Activated naive CD8-positive, alpha-beta T cell treated with anti-CD3 and anti-CD28 coated beads for 36 hours (primary cell): Measurements from ENCODE around the gene SLC29A1. TPM values are rescaled to one million over a fixed set of nuclear protein-coding genes. Genes with fewer than 3 reads are reported as not detected.
"Not testable (repeated sequence)": the region's sequence is repeated elsewhere in the genome, so short reads cannot be mapped to it uniquely, and the experiment has no call there.

Source experiments
- DNase-seq: peaks from one replicate; pipeline ENCODE4 v3.0.0; 2021
- H3K27ac Mint-ChIP-seq: one replicate; pipeline ENCODE4 v1.8.0; 2022; ENCODE audit warnings: mild to moderate bottlenecking, moderate library complexity, mixed read lengths
- H3K27me3 Mint-ChIP-seq: one replicate; pipeline ENCODE4 v1.8.0; 2022; ENCODE audit warnings: mild to moderate bottlenecking, mixed read lengths
- H3K36me3 Mint-ChIP-seq: one replicate; pipeline ENCODE4 v1.8.0; 2021; ENCODE audit warnings: mild to moderate bottlenecking, mixed read lengths
- H3K4me1 Mint-ChIP-seq: one replicate; pipeline ENCODE4 v1.8.0; 2021; ENCODE audit warnings: mixed read lengths
- H3K4me3 Mint-ChIP-seq: one replicate; pipeline ENCODE4 v1.8.0; 2022; ENCODE audit warnings: mild to moderate bottlenecking, moderate library complexity, mixed read lengths
- H3K9me3 Mint-ChIP-seq: one replicate; pipeline ENCODE4 v1.8.0; 2022; ENCODE audit warnings: mixed read lengths
- total RNA-seq, 2 experiments: library from RNA; stranded (reverse); gene quantifications; one replicate each; pipeline ENCODE4 v1.2.3, GENCODE V29; 2021

Gene SLC29A1
- total RNA-seq, 2 experiments from 2014 or later: 92.5 to 102 TPM

- Mint-ChIP-seq H3K4me1 (peaks cover 43% of the 10 kb centered on the region), H3K36me3 (peaks cover 34% of the 10 kb centered on the region), H3K27ac (no peak overlapping the region), H3K9me3 (no peaks in the 10 kb centered on the region), H3K27me3 (peaks cover 7% of the 10 kb centered on the region), H3K4me3 (peak overlapping the region; percentile 92)
- no peak for DNase-seq
Observed at GRCh38 chr6:44224965-44225305, 1.5 kb downstream of the SLC29A1 start.

DNA sequence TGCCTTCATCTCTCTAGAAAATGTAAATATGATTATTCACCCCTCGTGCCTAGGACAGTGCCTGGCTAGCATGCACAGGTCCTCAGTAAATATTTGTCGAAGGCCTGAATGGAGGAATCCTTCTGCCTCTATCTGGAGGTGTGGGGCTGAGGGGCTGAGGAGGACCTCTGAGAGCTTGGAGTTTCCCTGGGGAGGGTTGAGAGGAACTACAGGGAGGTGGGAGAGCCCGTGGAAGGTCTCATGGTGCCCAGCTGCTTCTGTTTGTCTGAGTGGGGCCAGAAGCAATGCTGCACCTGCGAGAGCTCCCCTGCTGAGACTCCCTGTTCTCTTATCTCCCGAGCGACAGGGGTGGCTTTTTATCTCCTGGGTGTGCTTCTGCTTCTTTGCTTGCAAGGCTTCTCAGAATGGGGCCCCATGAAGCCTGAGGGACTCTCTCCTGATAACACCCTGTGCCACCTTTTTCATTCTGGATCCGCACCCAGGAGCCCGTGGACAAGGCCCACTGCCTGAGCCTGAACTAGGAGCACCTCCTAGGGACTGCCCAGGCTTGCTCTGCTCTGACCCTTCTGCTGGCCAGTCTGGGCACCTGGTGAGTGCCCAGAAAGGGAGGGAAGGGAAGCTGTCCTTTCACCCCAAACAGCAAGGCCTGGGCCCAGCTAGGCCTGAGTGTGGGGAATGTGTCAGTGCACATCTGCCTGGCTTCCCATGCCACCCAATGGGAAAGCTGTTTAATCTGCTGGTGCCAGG lies 2.4 kb downstream of the SLC29A1 start:
- Mint-ChIP-seq H3K9me3 (no peaks in the 10 kb centered on the region), H3K27ac (no peak overlapping the region), H3K27me3 (peaks cover 7% of the 10 kb centered on the region), H3K4me3 (peak overlapping the region; percentile 92), H3K4me1 (peaks cover 42% of the 10 kb centered on the region), H3K36me3 (peaks cover 38% of the 10 kb centered on the region)
- DNase-seq: no peak

DNA sequence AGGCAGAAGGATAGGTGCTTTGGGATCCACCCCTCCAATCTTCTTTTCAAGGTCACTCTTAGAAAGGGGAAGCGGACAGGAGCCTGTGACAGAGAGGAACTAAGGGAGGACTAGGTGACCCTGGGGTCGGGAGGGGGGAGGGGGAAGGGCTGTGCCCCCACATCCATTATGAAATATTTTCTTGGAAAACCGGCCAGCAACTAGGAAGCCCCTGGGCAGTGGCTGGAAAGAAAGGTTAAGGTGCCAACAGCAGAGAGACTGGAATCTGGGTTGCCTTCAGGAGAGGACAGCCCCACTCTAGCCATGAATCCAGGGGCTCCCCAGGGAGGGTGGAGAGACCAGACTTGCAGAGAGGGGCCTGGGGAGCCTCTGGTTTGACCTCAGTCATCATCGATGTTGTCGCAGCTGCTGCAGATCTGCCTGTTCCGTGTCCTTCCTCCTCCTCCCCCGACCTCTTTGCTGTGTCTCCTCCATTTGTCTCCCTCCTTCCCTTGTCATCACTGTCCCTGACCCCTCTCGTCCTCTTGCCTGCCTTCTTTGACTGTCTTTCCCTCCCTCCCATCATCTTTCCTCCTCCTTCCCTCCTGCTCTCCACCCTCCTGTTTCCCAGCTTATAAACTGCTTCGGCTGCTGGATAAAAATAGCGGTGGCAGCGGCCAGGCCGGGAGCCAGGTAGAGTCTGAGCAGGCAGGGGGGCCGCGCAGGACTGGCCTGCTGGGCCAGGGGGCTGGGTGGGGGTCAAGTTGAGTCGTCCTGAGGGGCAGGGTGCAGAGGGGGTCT lies 3.2 kb downstream of the SLC29A1 start:
- no peak overlapping the region for H3K27ac Mint-ChIP-seq

GRCh38 chr6:44227148-44227793 lies 3.9 kb downstream of the SLC29A1 start:
- H3K36me3 Mint-ChIP-seq: peaks cover 49% of the 10 kb centered on the region
- H3K27me3 Mint-ChIP-seq: peaks cover 7% of the 10 kb centered on the region
- H3K9me3 Mint-ChIP-seq: no peaks in the 10 kb centered on the region
- no peak overlapping the region for H3K4me3 Mint-ChIP-seq
- no peak for DNase-seq
- no peak overlapping the region for H3K27ac Mint-ChIP-seq
- H3K4me1 Mint-ChIP-seq: peaks cover 31% of the 10 kb centered on the region

More for the DNA sequence above, 3.2 kb downstream of the SLC29A1 start:
- Mint-ChIP-seq H3K4me3 (no peak overlapping the region), H3K9me3 (no peaks in the 10 kb centered on the region), H3K27me3 (peaks cover 7% of the 10 kb centered on the region), H3K36me3 (peaks cover 45% of the 10 kb centered on the region), H3K4me1 (peaks cover 37% of the 10 kb centered on the region)
- DNase-seq: no peak

GRCh38 chr6:44228031-44228430 lies 4.6 kb downstream of the SLC29A1 start:
- no peaks in the 10 kb centered on the region for H3K9me3 Mint-ChIP-seq
- peaks cover 26% of the 10 kb centered on the region for H3K4me1 Mint-ChIP-seq
- peaks cover 2% of the 10 kb centered on the region for H3K27me3 Mint-ChIP-seq
- no peak for DNase-seq
- H3K36me3 Mint-ChIP-seq: peaks cover 49% of the 10 kb centered on the region
- H3K4me3 Mint-ChIP-seq: no peak overlapping the region
- H3K27ac Mint-ChIP-seq: no peak overlapping the region

DNA sequence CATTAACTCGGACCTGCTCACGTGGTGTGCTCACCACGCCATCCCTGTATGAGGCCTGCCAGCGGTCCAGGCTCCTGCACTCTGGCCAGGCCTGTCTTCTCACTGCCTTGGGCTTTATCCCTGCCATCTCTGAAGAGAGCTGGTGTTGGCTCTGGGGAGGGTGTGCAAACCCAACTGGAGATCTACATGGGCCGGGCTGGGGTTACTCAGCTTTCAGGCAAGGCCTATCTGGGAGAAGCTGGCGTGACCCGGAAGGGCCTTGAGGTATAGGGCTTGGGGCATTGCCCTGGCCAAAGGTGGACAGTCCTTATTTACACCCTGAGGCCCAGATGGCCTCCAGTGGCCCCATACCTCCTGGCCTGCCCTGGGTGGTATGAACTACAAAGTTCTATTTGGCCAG lies 5.0 kb downstream of the SLC29A1 start:
- no peak overlapping the region for H3K4me3 Mint-ChIP-seq
- no peak overlapping the region for H3K27ac Mint-ChIP-seq
- H3K9me3 Mint-ChIP-seq: no peaks in the 10 kb centered on the region
- peaks cover 50% of the 10 kb centered on the region for H3K36me3 Mint-ChIP-seq
- no peaks in the 10 kb centered on the region for H3K27me3 Mint-ChIP-seq
- no peak for DNase-seq
- H3K4me1 Mint-ChIP-seq: peaks cover 26% of the 10 kb centered on the region

DNA sequence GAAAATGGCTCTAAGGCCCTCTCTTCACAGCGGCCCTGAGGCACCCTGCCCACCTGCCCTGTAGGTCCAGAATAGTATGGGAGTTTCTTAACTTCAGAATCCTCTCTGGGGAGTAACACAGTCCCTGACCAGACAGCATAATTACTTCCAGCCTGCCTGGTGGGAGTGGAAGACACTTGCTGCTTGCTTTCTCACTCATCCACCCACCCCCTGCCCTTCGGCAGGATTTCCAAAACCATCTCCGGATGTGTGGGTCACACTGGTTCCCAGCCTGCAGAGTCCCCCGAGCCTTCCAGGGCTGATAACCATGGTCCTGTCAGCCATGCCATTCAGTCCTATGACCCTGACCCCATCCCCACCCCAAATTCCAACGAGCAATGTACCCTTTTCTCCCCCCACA lies 5.4 kb downstream of the SLC29A1 start:
- Mint-ChIP-seq H3K36me3 (peaks cover 54% of the 10 kb centered on the region), H3K4me1 (peaks cover 27% of the 10 kb centered on the region), H3K27ac (no peak overlapping the region), H3K4me3 (peak overlapping the region; percentile 10), H3K27me3 (no peaks in the 10 kb centered on the region), H3K9me3 (no peaks in the 10 kb centered on the region)
- no peak for DNase-seq

DNA sequence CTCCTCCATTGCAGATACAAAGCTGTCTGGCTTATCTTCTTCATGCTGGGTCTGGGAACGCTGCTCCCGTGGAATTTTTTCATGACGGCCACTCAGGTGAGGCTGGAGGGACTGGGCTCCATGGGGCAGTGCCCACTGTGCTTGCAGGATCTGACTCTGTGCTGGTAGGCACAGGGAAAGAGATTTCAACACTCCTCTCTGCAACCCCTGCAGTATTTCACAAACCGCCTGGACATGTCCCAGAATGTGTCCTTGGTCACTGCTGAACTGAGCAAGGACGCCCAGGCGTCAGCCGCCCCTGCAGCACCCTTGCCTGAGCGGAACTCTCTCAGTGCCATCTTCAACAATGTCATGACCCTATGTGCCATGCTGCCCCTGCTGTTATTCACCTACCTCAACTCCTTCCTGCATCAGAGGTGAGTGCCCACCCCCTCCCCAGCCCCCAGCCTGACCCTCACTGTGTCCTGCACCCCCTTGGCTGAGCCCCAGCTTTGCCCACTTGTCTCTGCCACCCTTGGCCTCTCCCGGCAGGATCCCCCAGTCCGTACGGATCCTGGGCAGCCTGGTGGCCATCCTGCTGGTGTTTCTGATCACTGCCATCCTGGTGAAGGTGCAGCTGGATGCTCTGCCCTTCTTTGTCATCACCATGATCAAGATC lies 6.1 kb downstream of the SLC29A1 start:
- no peaks in the 10 kb centered on the region for H3K27me3 Mint-ChIP-seq
- no peaks in the 10 kb centered on the region for H3K9me3 Mint-ChIP-seq
- no peak overlapping the region for H3K4me3 Mint-ChIP-seq
- no peak overlapping the region for H3K27ac Mint-ChIP-seq
- peaks cover 53% of the 10 kb centered on the region for H3K36me3 Mint-ChIP-seq
- peaks cover 21% of the 10 kb centered on the region for H3K4me1 Mint-ChIP-seq
- DNase-seq: no peak

- Mint-ChIP-seq H3K4me1 (peaks cover 15% of the 10 kb centered on the region), H3K9me3 (no peaks in the 10 kb centered on the region), H3K36me3 (peaks cover 50% of the 10 kb centered on the region), H3K27ac (no peak overlapping the region), H3K4me3 (no peak overlapping the region), H3K27me3 (no peaks in the 10 kb centered on the region)
- DNase-seq: no peak
Observed at GRCh38 chr6:44230034-44230675, 6.8 kb downstream of the SLC29A1 start.

DNA sequence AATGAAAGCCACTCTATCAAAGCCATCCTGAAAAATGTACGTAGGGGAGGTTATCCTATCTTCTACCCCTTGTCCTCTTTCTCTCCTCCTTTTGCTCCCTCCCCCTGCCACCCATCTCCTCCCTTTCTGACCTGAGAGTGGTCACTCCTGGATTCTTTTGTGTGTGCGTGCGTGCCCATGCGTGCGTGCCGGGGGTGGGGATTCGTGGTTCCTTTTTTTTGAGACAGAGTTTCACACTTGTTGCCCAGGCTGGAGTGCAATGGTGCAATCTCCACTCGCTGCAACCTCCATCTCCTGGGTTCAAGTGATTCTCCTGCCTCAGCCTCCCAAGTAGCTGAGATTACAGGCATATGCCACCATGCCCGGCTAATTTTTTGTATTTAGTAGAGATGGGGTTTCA lies 8.0 kb downstream of the SLC29A1 start:
- not testable (repeated sequence) for H3K4me1 Mint-ChIP-seq, H3K27ac Mint-ChIP-seq, DNase-seq, H3K4me3 Mint-ChIP-seq, H3K9me3 Mint-ChIP-seq, H3K27me3 Mint-ChIP-seq
- peaks cover 48% of the 10 kb centered on the region for H3K36me3 Mint-ChIP-seq

GRCh38 chr6:44232676-44233566 lies 9.5 kb downstream of the SLC29A1 start:
- Mint-ChIP-seq H3K4me1 (peaks cover 11% of the 10 kb centered on the region), H3K27me3 (no peaks in the 10 kb centered on the region), H3K4me3 (peak overlapping the region; percentile 5), H3K9me3 (no peaks in the 10 kb centered on the region), H3K36me3 (peaks cover 44% of the 10 kb centered on the region), H3K27ac (no peak overlapping the region)
- DNase-seq: no peak

- H3K36me3 Mint-ChIP-seq: peaks cover 40% of the 10 kb centered on the region
- peaks cover 14% of the 10 kb centered on the region for H3K4me1 Mint-ChIP-seq
- no peaks in the 10 kb centered on the region for H3K27me3 Mint-ChIP-seq
- no peak overlapping the region for H3K4me3 Mint-ChIP-seq
- no peak overlapping the region for H3K27ac Mint-ChIP-seq
- no peak for DNase-seq
- H3K9me3 Mint-ChIP-seq: no peaks in the 10 kb centered on the region
Observed at GRCh38 chr6:44233567-44234100, 10.2 kb downstream of the SLC29A1 start.

DNA sequence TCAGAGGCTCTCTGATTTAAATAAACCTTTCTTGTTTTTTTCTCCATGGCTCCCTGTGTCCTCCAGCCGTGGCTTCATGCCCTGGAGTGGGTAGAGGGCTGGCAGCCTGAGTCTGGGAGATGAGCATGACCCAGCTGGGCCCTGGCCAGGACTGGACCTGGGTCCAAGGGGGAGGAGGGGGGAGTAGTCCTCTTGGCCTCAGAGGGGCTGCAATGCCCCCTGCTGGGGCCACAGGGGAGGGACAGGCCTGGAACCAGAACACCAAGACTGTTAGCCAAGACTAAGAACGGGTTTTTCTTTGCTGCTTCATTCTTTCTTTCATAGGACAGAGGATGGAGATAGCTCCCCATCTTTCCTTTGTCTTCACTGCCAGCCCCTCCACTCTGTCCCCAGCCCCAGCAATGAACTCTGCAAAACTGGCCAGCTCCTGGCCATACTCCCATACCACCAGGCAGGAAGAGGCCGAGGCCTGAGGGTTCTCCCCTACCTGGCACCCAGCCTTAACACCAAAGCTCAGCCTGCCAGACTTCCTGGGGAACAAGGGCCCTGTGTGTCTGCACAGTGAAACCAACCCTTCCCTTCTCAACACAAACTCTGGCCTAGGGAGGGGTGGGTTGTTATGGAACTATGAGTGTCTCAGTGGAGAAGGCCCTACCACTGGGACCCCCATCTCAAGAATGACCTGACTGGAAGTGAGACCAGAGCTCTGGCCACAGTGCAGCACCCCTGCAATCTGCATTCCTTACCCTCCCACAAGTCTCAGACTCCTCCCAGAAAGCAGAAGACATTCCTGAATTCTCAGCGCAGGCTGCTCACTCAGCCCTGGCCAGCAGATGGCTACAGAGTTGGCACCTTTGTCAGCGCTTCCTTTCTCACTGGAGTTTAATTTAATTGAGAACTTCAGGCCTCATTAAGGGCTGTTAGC lies 11.0 kb downstream of the SLC29A1 start:
- no peaks in the 10 kb centered on the region for H3K9me3 Mint-ChIP-seq
- no peak overlapping the region for H3K27ac Mint-ChIP-seq
- peaks cover 15% of the 10 kb centered on the region for H3K4me1 Mint-ChIP-seq
- DNase-seq: peak; percentile 33
- no peak overlapping the region for H3K4me3 Mint-ChIP-seq
- H3K36me3 Mint-ChIP-seq: peaks cover 34% of the 10 kb centered on the region
- no peaks in the 10 kb centered on the region for H3K27me3 Mint-ChIP-seq
